GM18868 (cell line): Measurements from ENCODE around the gene LMBR1.

Experiments used
- ATAC-seq: cut with Tn5 transposase; IDR thresholded peaks from one replicate; pipeline ENCODE4 v1.9.1; 2021; ENCODE audit warnings: mild to moderate bottlenecking, moderate library complexity; ENCODE audit not compliant: unreplicated experiment

The LMBR1 gene

GRCh38 chr7:156764766-156765165 lies 128.2 kb downstream of the LMBR1 start:
- no peak for ATAC-seq

- ATAC-seq = no peak
Observed at GRCh38 chr7:156764016-156764669, 128.8 kb downstream of the LMBR1 start.

GRCh38 chr7:156759579-156760202 lies 133.3 kb downstream of the LMBR1 start:
- ATAC-seq = no peak

- ATAC-seq = no peak
Observed at GRCh38 chr7:156759143-156759542, 133.8 kb downstream of the LMBR1 start.

- ATAC-seq = no peak
Observed at GRCh38 chr7:156754201-156754600, 138.8 kb downstream of the LMBR1 start.

GRCh38 chr7:156753630-156754029 lies 139.4 kb downstream of the LMBR1 start:
- no peak for ATAC-seq

GRCh38 chr7:156753229-156753560 lies 139.8 kb downstream of the LMBR1 start:
- no peak for ATAC-seq

- ATAC-seq = no peak
Observed at GRCh38 chr7:156752367-156753228, 140.4 kb downstream of the LMBR1 start.

- no peak for ATAC-seq
Observed at GRCh38 chr7:156751319-156751718, 141.7 kb downstream of the LMBR1 start.

- no peak for ATAC-seq
Observed at GRCh38 chr7:156747718-156748117, 145.3 kb downstream of the LMBR1 start.

GRCh38 chr7:156746891-156747290 lies 146.1 kb downstream of the LMBR1 start:
- ATAC-seq = no peak

- ATAC-seq = no peak
Observed at GRCh38 chr7:156739596-156739995, 153.4 kb downstream of the LMBR1 start.

GRCh38 chr7:156735851-156736250 lies 157.1 kb downstream of the LMBR1 start:
- ATAC-seq = no peak

- no peak for ATAC-seq
Observed at GRCh38 chr7:156733638-156734037, 159.3 kb downstream of the LMBR1 start.

- ATAC-seq = no peak
Observed at GRCh38 chr7:156732091-156732625, 160.8 kb downstream of the LMBR1 start.

- no peak for ATAC-seq
Observed at GRCh38 chr7:156731651-156732050, 161.3 kb downstream of the LMBR1 start.

GRCh38 chr7:156725936-156726335 lies 167.0 kb downstream of the LMBR1 start:
- no peak for ATAC-seq

- no peak for ATAC-seq
Observed at GRCh38 chr7:156725073-156725472, 167.9 kb downstream of the LMBR1 start.

- ATAC-seq = no peak
Observed at GRCh38 chr7:156722043-156722826, 170.7 kb downstream of the LMBR1 start.

GRCh38 chr7:156703773-156704482 lies 189.1 kb downstream of the LMBR1 start:
- peak; percentile 88 for ATAC-seq
